Mesendoderm (in vitro differentiated cells): Measurements from ENCODE around the gene DPAGT1.

Source experiments
- DNase-seq: peaks from one replicate; pipeline ENCODE4 v3.0.0; 2013
- H2AK5ac ChIP-seq: 2 replicates; pipeline ENCODE4 v1.6.1; 2013; ENCODE audit warnings: low read length, inconsistent platforms
- H2BK120ac ChIP-seq: 2 replicates; pipeline ENCODE4 v1.6.1; 2013; ENCODE audit warnings: low read depth, mild to moderate bottlenecking, low read length, moderate library complexity, mixed read lengths
- H2BK15ac ChIP-seq: replicated peaks from 2 replicates; pipeline ENCODE4 v1.6.1; 2013; ENCODE audit warnings: low read depth, mild to moderate bottlenecking, moderate library complexity
- H2BK5ac ChIP-seq: 2 replicates; pipeline ENCODE4 v1.6.1; 2013; ENCODE audit warnings: low read length, inconsistent platforms
- H3K18ac ChIP-seq: 2 replicates; pipeline ENCODE4 v1.6.1; 2013; ENCODE audit warnings: mild to moderate bottlenecking, low read length, mixed read lengths
- H3K23ac ChIP-seq: one replicate; pipeline ENCODE4 v1.6.1; 2013; ENCODE audit warnings: low read length
- H3K27ac ChIP-seq: 2 replicates; pipeline ENCODE4 v1.5.1; 2013; ENCODE audit warnings: low read depth, mild to moderate bottlenecking, inconsistent platforms, low read length, moderate library complexity
- H3K27me3 ChIP-seq: 2 replicates; pipeline ENCODE4 v1.6.1; 2013; ENCODE audit warnings: low read length, control low read depth, mild to moderate bottlenecking, inconsistent platforms; ENCODE audit not compliant: insufficient read depth, poor library complexity
- H3K36me3 ChIP-seq: 2 replicates; pipeline ENCODE4 v1.6.1; 2013; ENCODE audit warnings: low read length, inconsistent platforms; ENCODE audit not compliant: control insufficient read depth, insufficient read depth
- H3K4ac ChIP-seq: one replicate; pipeline ENCODE4 v1.6.1; 2013; ENCODE audit warnings: low read depth, mild to moderate bottlenecking, low read length, moderate library complexity
- H3K4me1 ChIP-seq: 2 replicates; pipeline ENCODE4 v1.6.1; 2013; ENCODE audit warnings: low read depth, low read length, inconsistent platforms; ENCODE audit not compliant: control insufficient read depth
- H3K4me2 ChIP-seq: 2 replicates; pipeline ENCODE4 v1.6.1; 2013; ENCODE audit warnings: low read length
- H3K4me3 ChIP-seq: 2 replicates; pipeline ENCODE4 v1.5.1; 2013; ENCODE audit warnings: mild to moderate bottlenecking, low read length
- H3K56ac ChIP-seq: one replicate; pipeline ENCODE4 v1.6.1; 2013; ENCODE audit warnings: low read length
- H3K79me1 ChIP-seq: 2 replicates; pipeline ENCODE4 v1.6.1; 2013; ENCODE audit warnings: low read length, inconsistent platforms
- H3K79me2 ChIP-seq: 2 replicates; pipeline ENCODE4 v1.6.1; 2013; ENCODE audit warnings: mild to moderate bottlenecking, low read length; ENCODE audit not compliant: control insufficient read depth, insufficient read depth
- H3K9ac ChIP-seq: 2 replicates; pipeline ENCODE4 v1.6.1; 2013; ENCODE audit warnings: low read length, inconsistent platforms
- H4K5ac ChIP-seq: one replicate; pipeline ENCODE4 v1.6.1; 2013; ENCODE audit warnings: low read length
- H4K8ac ChIP-seq: one replicate; pipeline ENCODE4 v1.6.1; 2013; ENCODE audit warnings: low read depth, mild to moderate bottlenecking, control low read depth, low read length, moderate library complexity
- WGBS: extraction: QIAGEN DNeasy Blood & Tissue Kit; methylation state at CpG from one replicate; pipeline ENCODE4 v1.1.7; 2013; ENCODE audit warnings: low lambda C conversion rate, missing lambda C conversion rate; ENCODE audit not compliant: insufficient coverage; ENCODE audit errors: extremely low coverage; 5-methylcytosine and 5-hydroxymethylcytosine counted together

The DPAGT1 gene

GRCh38 chr11:119052163-119052814 lies 49.4 kb downstream of the DPAGT1 start:
- Histone ChIP-seq H2BK15ac (no peak overlapping the region), H2BK120ac (no peak overlapping the region), H4K8ac (no peak overlapping the region), H3K4me2 (no peak overlapping the region), H3K23ac (no peak overlapping the region), H3K4me3 (no peak overlapping the region), H3K18ac (no peak overlapping the region), H3K56ac (no peak overlapping the region), H3K27ac (no peak overlapping the region), H2BK5ac (no peak overlapping the region), H3K4ac (no peak overlapping the region), H3K36me3 (peaks cover 45% of the 10 kb centered on the region), H3K79me2 (peaks cover 18% of the 10 kb centered on the region), H3K9ac (no peak overlapping the region), H3K79me1 (peaks cover 29% of the 10 kb centered on the region), H3K27me3 (no peaks in the 10 kb centered on the region), H2AK5ac (no peak overlapping the region), H4K5ac (no peak overlapping the region), H3K4me1 (peaks cover 4% of the 10 kb centered on the region)
- WGBS, result no CpG with 5 or more reads among the region's 23 CpGs
- no peak for DNase-seq

GRCh38 chr11:119051440-119052162 lies 50.1 kb downstream of the DPAGT1 start:
- Histone ChIP-seq H3K79me1 (peaks cover 29% of the 10 kb centered on the region), H2BK5ac (no peak overlapping the region), H3K23ac (no peak overlapping the region), H3K56ac (no peak overlapping the region), H3K27ac (no peak overlapping the region), H3K4me1 (peaks cover 4% of the 10 kb centered on the region), H3K4ac (no peak overlapping the region), H3K36me3 (peaks cover 47% of the 10 kb centered on the region), H3K4me3 (no peak overlapping the region), H3K27me3 (no peaks in the 10 kb centered on the region), H2AK5ac (no peak overlapping the region), H2BK120ac (no peak overlapping the region), H4K8ac (no peak overlapping the region), H3K4me2 (no peak overlapping the region), H2BK15ac (no peak overlapping the region), H3K9ac (no peak overlapping the region), H3K79me2 (peaks cover 18% of the 10 kb centered on the region), H3K18ac (no peak overlapping the region), H4K5ac (no peak overlapping the region)
- WGBS, result no CpG with 5 or more reads among the region's 17 CpGs
- no peak for DNase-seq

- Histone ChIP-seq H3K79me1 (peaks cover 8% of the 10 kb centered on the region), H2AK5ac (no peak overlapping the region), H2BK120ac (no peak overlapping the region), H3K4me1 (no peaks in the 10 kb centered on the region), H3K4ac (no peak overlapping the region), H4K8ac (no peak overlapping the region), H3K18ac (no peak overlapping the region), H3K79me2 (no peaks in the 10 kb centered on the region), H3K23ac (no peak overlapping the region), H3K36me3 (peaks cover 36% of the 10 kb centered on the region), H4K5ac (no peak overlapping the region), H2BK5ac (no peak overlapping the region), H3K56ac (no peak overlapping the region), H3K4me3 (no peak overlapping the region), H3K27ac (no peak overlapping the region), H3K4me2 (no peak overlapping the region), H2BK15ac (no peak overlapping the region), H3K27me3 (no peaks in the 10 kb centered on the region), H3K9ac (no peak overlapping the region)
- WGBS, result no CpG with 5 or more reads among the region's 7 CpGs
- no peak for DNase-seq
These were observed 52.6 kb downstream of the DPAGT1 start for GRCh38 chr11:119049081-119049480.

- WGBS, result no CpG with 5 or more reads among the region's 9 CpGs
- no peak overlapping the region for H3K23ac ChIP-seq
- H3K18ac ChIP-seq, result no peak overlapping the region
- no peak for DNase-seq
- no peaks in the 10 kb centered on the region for H3K79me2 ChIP-seq
- no peak overlapping the region for H3K4ac ChIP-seq
- no peak overlapping the region for H3K4me3 ChIP-seq
- H3K27me3 ChIP-seq, result no peaks in the 10 kb centered on the region
- H2AK5ac ChIP-seq, result no peak overlapping the region
- no peak overlapping the region for H3K4me2 ChIP-seq
- H3K79me1 ChIP-seq, result peaks cover 5% of the 10 kb centered on the region
- no peak overlapping the region for H2BK5ac ChIP-seq
- H3K36me3 ChIP-seq, result peaks cover 33% of the 10 kb centered on the region
- no peak overlapping the region for H3K9ac ChIP-seq
- H4K5ac ChIP-seq, result no peak overlapping the region
- no peak overlapping the region for H4K8ac ChIP-seq
- no peak overlapping the region for H3K27ac ChIP-seq
- H2BK15ac ChIP-seq, result no peak overlapping the region
- no peaks in the 10 kb centered on the region for H3K4me1 ChIP-seq
- H3K56ac ChIP-seq, result no peak overlapping the region
- H2BK120ac ChIP-seq, result no peak overlapping the region
These were observed 53.0 kb downstream of the DPAGT1 start for GRCh38 chr11:119048644-119049043.

- no peak overlapping the region for H2BK5ac ChIP-seq
- H2BK120ac ChIP-seq, result no peak overlapping the region
- peaks cover 27% of the 10 kb centered on the region for H3K36me3 ChIP-seq
These were observed 54.4 kb downstream of the DPAGT1 start for GRCh38 chr11:119047205-119047604.

More at GRCh38 chr11:119047205-119047604, 54.4 kb downstream of the DPAGT1 start:
- no peak overlapping the region for H2BK15ac ChIP-seq
- no peak overlapping the region for H3K27ac ChIP-seq
- no peak overlapping the region for H3K4me3 ChIP-seq
- no peak overlapping the region for H2AK5ac ChIP-seq
- H3K4me1 ChIP-seq, result no peaks in the 10 kb centered on the region
- H3K23ac ChIP-seq, result no peak overlapping the region
- no peak overlapping the region for H3K9ac ChIP-seq
- no CpG with 5 or more reads among the region's 6 CpGs for WGBS
- H3K79me1 ChIP-seq, result no peaks in the 10 kb centered on the region
- DNase-seq, result no peak
- H4K8ac ChIP-seq, result no peak overlapping the region
- no peak overlapping the region for H4K5ac ChIP-seq
- no peaks in the 10 kb centered on the region for H3K79me2 ChIP-seq
- no peaks in the 10 kb centered on the region for H3K27me3 ChIP-seq
- H3K4me2 ChIP-seq, result no peak overlapping the region
- H3K18ac ChIP-seq, result no peak overlapping the region
- H3K56ac ChIP-seq, result no peak overlapping the region
- no peak overlapping the region for H3K4ac ChIP-seq
